GM12892 (cell line): ENCODE results near the gene GGT1.

Experiments
- POLR2A ChIP-seq: IDR thresholded peaks from 2 replicates; pipeline ENCODE4 v1.6.1; 2011; ENCODE audit warnings: low read depth, low read length, control low read depth
- POLR2AphosphoS5 ChIP-seq: IDR thresholded peaks from 2 replicates; pipeline ENCODE4 v1.6.1; 2011; ENCODE audit warnings: low read depth, low read length, control low read depth
- TAF1 ChIP-seq: IDR thresholded peaks from 2 replicates; pipeline ENCODE4 v1.6.1; 2011; ENCODE audit warnings: low read depth, mild to moderate bottlenecking, control low read depth, low read length, borderline replicate concordance

DNA sequence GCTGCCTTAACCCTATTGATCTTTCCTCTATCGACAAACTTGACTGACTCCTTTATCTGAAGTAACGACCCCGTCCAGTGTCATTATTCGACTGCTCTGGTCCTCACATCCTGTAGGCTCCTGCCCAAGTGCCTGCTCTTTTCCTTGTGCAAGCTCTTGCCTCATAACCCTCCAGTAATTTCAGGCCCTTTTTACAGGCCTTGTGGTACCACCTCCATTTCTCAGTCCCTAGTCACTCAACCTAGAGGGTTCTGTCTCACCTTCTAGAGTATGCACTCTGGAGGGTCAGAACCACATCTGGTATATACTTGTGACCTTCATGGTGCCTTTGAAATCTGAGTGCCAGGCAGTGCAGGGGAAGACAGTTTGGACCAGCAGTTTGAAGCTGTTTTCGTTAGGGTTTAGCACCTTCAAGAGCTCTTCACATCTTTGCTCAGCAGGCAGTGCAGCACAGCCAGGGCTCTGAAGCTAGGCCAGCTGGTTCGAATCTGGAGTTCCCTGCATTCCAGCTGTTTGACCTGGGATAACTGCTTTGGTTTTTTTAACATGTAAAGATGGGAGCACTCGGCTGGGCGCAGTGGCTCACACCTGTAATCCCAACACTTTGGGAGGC, 36.0 kb upstream of the GGT1 start:
- TF ChIP-seq POLR2AphosphoS5 (no peak), POLR2A (no peak), TAF1 (no peak)
